OCI-LY7 (cell line): ENCODE results near the gene GABRG3.

Experiments
- CTCF ChIP-seq: fragments of 200-600 bp; sonication (generic); conservative IDR thresholded peaks from 2 replicates; pipeline ENCODE4 v1.5.1; 2014; ENCODE audit warnings: mild to moderate bottlenecking, antibody characterized with exemption, low read length, moderate library complexity, mixed read lengths
- EZH2phosphoT487 ChIP-seq: fragments of 200-600 bp; sonication (generic); IDR thresholded peaks from 2 replicates; pipeline ENCODE4 v1.6.1; 2018; ENCODE audit warnings: low read depth, borderline replicate concordance, mild to moderate bottlenecking, mixed run types, antibody characterized with exemption, low read length, moderate library complexity, mixed read lengths

DNA sequence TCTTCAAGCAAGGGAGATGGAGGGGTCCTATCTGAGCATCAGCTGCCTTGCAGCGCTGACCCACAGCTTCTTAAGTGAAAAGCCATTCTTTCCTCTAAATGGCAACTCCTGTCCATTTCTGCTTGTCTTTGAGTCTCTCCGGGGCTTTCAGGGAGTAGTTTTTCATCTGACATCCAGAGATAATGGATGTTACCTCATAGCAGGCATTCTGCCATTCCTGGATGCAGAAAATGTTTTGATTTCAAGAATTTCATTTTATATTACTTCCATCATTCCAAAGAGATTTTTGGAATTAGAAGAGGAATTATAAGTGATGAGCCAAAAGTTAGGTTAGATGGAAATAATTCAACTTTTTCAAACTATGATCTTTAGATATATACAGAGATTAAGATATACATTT lies 44.9 kb upstream of the GABRG3 start:
- no peak for TF ChIP-seq CTCF
- no peak for TF ChIP-seq EZH2phosphoT487
